GM18873 (cell line): Measurements from ENCODE around the gene MAP4K3.

Experiments used
- ATAC-seq: cut with Tn5 transposase; IDR thresholded peaks from one replicate; pipeline ENCODE4 v1.9.1; 2021; ENCODE audit warnings: mild to moderate bottlenecking, moderate library complexity, moderate number of reproducible peaks; ENCODE audit not compliant: unreplicated experiment, low FRiP score

The MAP4K3 gene

GRCh38 chr2:39216346-39217191, 220.5 kb downstream of the MAP4K3 start:
- ATAC-seq: no peak

GRCh38 chr2:39215545-39215944, 221.5 kb downstream of the MAP4K3 start:
- ATAC-seq: no peak

DNA sequence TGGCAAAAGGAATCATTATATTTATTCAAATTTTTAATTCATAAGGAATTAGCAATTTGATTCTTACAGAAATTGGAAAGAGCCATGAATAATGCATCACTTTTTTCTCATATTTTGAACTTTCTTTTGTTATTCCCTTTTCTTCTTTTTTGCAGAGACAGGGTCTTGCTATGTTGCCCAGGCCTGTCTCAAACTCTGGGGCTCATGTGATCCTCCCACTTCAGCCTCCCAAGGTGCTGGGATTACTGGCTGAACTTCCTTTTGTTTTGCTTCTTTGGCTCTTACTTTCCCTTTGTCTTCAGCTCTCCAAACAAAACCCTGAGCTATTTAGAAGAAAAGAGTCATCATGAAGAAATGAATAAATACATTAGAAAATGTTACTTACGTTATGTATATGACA, 224.1 kb downstream of the MAP4K3 start:
- no peak for ATAC-seq

- no peak for ATAC-seq
Observed at GRCh38 chr2:39210846-39211245, 226.2 kb downstream of the MAP4K3 start.

DNA sequence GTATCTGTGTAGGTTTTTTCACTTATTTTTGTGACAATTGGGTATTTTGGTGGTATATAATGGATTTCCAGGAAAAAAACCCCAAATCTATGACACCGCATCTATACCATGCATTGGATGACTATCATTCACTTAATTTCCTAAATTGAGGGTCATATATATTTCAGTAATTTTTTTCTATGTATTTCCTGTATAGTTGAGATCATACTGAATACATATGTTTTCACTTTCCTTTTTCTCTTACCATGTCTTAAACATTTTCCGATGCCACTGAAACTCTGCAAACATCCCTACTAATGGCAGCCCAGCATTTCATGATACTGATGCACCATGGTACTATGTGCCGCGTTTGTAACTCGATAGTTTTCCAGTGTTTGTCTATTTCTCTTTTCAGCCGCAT, 233.7 kb downstream of the MAP4K3 start:
- no peak for ATAC-seq

DNA sequence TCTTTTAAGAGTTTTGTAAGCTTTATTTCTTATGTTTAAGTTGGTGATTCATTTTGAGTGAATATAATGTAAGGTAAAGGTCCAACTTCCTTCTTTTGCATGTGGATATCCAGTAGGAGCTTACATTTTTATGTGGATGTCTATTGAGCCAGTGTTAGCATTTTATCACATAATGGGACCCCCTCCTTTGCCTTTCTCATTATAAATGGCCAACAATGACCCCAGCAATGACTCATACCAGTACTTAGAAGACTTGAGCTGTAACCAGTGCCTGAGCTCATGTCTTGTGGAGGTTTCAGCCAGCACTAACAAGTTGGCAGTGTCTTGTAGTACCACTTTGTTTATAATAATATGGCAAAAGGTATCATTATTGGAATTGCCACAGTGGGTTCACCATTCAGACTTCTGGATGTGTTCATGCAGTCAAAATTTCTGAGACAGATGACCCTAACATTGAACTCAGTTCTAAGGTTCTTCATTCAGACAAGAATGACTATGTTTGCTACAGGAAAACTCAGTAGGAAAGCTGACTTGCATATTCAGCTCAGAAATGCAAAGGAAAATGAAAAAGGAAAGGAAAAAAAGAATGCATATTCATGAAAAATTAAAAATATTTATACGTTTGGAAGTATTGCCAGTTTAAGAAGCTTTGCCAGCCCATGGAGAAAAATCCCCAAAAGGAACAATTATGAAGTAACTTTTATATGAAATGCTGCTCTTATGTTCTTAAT, 234.3 kb downstream of the MAP4K3 start:
- no peak for ATAC-seq
